GM19395 (cell line): ENCODE data around the gene PEPD.

Experiments
- ATAC-seq: cut with Tn5 transposase; IDR thresholded peaks from one replicate; pipeline ENCODE4 v1.9.1; 2021; ENCODE audit warnings: mild to moderate bottlenecking, moderate library complexity; ENCODE audit not compliant: unreplicated experiment

PEPD gene

GRCh38 chr19:33427801-33428626, 93.6 kb downstream of the PEPD start:
- ATAC-seq = no peak

GRCh38 chr19:33426621-33427361, 94.8 kb downstream of the PEPD start:
- ATAC-seq = no peak

- no peak for ATAC-seq
These were observed 97.4 kb downstream of the PEPD start for GRCh38 chr19:33424181-33424580.

- no peak for ATAC-seq
These were observed 99.0 kb downstream of the PEPD start for GRCh38 chr19:33422369-33423180.

DNA sequence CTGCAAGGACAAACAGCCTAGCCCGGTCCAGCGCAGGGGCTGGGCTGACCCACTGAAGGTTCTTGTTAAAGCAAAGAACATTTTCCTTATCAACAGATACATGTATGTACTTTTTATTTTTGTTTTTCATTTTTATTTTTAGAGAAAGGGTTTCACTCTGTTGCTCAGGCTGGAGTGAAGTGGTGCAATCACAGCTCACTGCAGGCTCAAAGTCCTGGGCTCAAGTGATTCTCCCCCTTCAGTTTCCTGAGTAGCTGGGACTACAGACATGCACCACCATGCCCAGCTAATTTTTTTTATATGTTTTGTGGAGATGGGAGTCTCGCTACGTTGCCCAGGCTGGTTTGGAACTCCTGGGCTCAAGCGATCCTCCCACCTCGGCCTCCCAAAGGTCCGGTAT, 100.2 kb downstream of the PEPD start:
- ATAC-seq = no peak

DNA sequence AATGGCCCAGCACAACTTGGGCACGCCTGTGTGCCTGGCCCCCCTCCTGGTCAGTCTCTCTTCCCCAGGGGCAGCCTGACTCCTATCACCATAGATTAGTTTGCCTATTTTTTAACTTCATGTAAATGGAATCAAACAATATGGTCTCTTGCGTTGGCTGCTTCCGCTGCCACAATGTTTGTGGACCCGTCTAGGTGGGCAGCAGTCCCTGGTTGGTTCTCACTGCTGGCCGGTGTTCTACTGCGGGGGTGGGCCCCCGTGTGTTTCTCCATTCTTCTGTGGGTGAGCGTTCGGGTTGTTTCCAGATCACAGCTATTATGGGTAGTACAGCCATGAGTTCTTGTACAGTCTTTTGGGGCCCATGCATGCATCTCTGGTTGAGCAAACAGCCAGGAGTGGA, 100.8 kb downstream of the PEPD start:
- ATAC-seq = no peak

- no peak for ATAC-seq
These were observed 101.8 kb downstream of the PEPD start for GRCh38 chr19:33419788-33420130.

GRCh38 chr19:33418871-33419787, 102.5 kb downstream of the PEPD start:
- ATAC-seq = no peak

DNA sequence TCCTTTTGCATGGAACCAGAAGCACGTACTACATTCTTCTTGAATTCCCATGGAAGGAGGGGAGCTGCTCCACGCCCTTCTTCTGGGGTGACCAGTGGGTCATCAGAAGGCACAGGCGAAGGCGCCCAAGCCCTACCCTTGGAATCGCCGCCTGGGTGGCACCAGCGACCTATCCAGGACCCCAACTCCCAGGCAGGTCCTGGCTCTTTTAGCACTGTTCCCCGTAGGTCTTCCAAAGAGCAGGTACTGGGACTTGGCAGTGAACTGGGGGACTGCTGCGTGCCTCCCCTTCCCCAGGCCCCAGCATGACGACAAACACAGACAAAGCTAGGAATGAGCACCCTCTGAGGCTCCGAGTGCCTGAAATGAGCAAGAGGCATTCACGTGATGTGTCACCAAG, 103.1 kb downstream of the PEPD start:
- ATAC-seq = no peak

DNA sequence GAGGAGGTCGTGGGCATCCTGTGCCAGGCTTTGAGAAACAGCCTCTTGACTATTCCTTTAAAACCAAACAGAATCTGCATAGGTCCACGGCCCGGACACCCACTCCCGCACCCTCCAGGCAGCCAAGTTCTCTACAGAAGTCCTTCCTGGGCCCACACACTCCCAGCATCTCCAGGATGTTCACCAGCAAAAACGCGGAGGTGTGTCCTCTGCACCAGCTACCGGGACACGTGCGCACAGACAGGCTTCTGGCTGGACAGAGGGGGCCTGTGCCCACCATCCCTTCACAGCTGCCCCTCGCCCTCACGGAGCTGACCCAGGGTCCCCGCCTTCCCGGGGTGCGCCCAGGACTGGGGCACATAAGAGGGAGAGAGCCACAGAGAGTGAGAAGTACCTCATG, 103.8 kb downstream of the PEPD start:
- no peak for ATAC-seq

DNA sequence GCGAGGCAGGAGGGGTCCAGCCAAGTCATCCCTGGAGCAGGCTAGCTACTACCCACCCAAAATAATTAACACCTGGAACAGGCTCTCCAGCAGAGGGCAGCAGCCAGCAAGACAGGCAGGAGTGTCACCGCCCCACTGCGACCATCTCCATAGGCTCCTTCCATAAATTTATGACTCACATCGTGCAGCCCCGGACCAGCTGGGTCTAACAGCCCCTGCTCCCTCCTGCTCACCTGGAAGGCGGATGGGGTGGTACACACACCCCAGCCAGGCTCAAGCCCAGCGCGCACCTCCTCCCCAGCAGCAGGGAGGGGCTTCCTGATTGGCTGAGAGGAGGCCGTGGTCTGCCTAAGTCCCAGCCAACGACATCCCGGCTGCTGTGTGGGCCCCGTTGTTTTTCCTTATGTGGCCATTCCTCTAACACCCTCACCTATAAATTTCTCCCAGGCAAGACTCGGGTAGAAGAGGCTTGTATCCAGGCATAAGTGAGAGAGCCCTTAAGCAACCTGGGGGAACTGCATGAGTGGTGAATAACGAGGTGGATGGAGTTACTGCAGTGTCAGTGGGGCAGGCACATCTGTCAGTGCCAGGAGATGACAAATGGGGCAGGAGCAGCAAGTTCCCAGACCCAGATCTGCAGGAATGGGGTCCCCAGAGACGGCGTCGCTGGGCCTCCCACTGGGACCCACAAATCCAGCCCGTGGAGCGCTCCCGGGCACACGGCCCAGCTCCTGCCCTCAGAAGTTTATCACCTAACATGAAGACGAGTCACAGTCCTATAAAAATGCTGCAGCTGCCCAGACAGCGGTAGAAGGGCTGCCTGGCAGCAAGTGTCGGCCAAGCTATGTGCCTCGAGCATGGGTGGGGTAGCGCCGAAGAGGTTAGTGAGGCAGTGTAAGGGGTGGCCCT, 105.0 kb downstream of the PEPD start:
- no peak for ATAC-seq

GRCh38 chr19:33414667-33415605, 106.7 kb downstream of the PEPD start:
- no peak for ATAC-seq

- ATAC-seq = no peak
These were observed 107.5 kb downstream of the PEPD start for GRCh38 chr19:33413868-33414666.

DNA sequence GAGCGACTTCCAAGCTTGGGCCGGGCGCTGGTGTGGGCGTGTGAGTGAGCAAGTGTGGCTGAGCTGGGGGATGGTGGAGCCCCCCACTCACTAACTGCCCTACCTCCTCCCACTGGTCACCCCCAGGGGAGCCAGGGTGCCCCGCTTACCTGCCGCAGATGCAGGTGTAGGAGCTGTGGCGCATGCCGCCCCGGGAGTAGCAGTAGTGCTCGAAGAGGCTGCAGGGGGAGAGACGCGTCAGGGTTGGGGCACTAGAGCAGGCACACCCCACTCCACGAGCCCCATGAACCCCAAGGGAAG, 108.2 kb downstream of the PEPD start:
- no peak for ATAC-seq

DNA sequence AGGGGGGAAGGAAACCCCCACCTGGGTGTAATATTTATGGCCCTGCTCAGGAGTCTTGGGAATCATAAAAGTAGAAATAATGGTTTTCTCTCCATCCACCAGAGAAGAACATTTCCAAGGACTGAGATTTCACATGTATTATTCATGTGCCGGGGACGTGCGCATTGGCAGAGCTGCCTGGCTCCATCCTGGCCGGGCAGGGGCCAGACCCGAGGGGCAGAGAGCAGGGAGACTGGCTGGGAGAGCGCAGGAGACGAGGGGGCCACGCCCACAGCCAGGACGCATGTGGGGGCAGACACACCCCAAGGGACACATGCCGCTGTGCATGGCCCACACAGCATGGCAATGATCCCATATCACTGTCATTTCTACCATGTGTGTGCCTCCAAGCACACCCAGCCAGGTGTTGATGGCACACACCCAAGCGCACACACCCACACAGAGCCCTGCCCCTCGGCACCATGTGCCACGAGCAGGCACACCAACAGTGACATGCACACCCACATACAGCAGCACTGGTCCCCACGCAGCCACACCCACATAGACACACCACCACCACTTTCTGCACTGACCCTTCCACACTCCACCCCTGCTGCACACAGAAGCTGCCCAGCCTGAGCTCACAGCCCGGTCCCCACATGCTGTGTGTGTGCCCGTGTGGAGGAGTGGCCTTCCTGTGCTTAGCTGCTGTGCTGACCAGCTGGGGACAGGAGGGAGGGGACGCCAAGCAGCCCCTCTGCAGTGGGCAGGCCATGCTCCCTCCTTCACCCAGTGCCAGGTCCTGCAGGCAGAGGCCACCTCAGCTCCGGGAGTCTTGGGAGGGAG, 108.8 kb downstream of the PEPD start:
- ATAC-seq = no peak

DNA sequence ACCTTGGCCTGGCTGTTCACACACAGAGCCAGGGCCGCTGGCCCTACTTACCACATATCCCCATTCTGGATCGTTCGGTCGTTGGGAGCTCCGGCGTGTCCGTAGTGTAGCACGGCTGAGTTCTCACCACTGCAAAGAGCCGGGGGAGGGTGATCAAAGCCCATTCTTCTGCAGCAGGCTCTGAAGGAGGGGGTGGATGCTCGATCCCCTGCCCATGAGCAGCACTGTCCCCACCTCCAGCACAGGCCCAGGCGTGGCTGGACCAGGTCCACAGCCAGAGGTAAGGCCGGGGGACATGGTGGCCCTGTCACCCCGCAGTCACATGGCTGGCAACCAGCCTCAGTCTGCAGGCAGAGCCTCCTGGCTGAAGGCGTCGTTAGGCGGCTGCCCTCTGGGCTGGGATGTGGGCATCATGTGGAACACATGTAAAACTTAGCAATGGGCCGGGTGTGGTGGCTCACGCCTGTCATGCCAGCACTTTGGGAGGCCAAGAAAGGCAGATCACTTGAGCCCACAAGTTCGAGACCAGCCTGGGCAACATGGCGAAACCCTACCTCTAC, 109.9 kb downstream of the PEPD start:
- no peak for ATAC-seq
